WTC11 (cell line): Measurements from ENCODE around the gene C11orf52. TPM values are rescaled to one million over a fixed set of nuclear protein-coding genes. Genes with fewer than 3 reads are reported as not detected.
A peak's percentile ranks its signal among the peaks of the same experiment; 100 is the strongest.

Experiments used
- ATAC-seq: fragments of 200-7000 bp; cut with Tn5 transposase; 2 replicates; pipeline ENCODE4 v1.10.0; 2021; ENCODE audit warnings: mild to moderate bottlenecking, moderate library complexity
- CTCF ChIA-PET: fragments of 300-600 bp; sonication (Branson Sonifier 250); formaldehyde crosslinking; loops from one replicate; lab custom pipeline; 2021; ENCODE audit warnings: antibody characterized with exemption; lab: Charles Lee
- POLR2A ChIA-PET: fragments of 350-600 bp; sonication (Branson Sonifier 250); formaldehyde crosslinking; loops from one replicate; lab custom pipeline; 2021; ENCODE audit warnings: antibody characterized with exemption; lab: Charles Lee
- DNase-seq: peaks from one replicate; pipeline ENCODE4 v3.0.0; 2021; ENCODE audit warnings: low spot score
- H3K27ac Mint-ChIP-seq: 2 replicates; pipeline ENCODE4 v1.8.0; 2021; ENCODE audit warnings: mixed read lengths
- H3K27me3 Mint-ChIP-seq: 2 replicates; pipeline ENCODE4 v1.8.0; 2021; ENCODE audit warnings: low read depth, mild to moderate bottlenecking, moderate library complexity, mixed read lengths
- H3K36me3 Mint-ChIP-seq: 2 replicates; pipeline ENCODE4 v1.8.0; 2021; ENCODE audit warnings: mixed read lengths
- H3K4me1 Mint-ChIP-seq: 2 replicates; pipeline ENCODE4 v1.8.0; 2022; ENCODE audit warnings: mixed read lengths
- H3K4me3 Mint-ChIP-seq: 2 replicates; pipeline ENCODE4 v1.8.0; 2021; ENCODE audit warnings: mild to moderate bottlenecking, moderate library complexity, mixed read lengths
- H3K9me3 Mint-ChIP-seq: 2 replicates; pipeline ENCODE4 v1.8.0; 2021; ENCODE audit warnings: mixed read lengths
- ATF6 ChIP-seq: sonication (generic); formaldehyde crosslinking; IDR thresholded peaks from 2 replicates; pipeline ENCODE4 v1.8.1; 2023; ENCODE audit warnings: mild to moderate bottlenecking, missing genetic modification reagents
- E2F1 ChIP-seq: sonication (generic); formaldehyde crosslinking; IDR thresholded peaks from 2 replicates; pipeline ENCODE4 v1.8.0; 2022; ENCODE audit warnings: mild to moderate bottlenecking, missing genetic modification reagents
- EMX1 ChIP-seq: fragments of 250-450 bp; sonication (Bioruptor Pico); IDR thresholded peaks from 2 replicates; pipeline ENCODE4 v1.8.0; 2021; ENCODE audit warnings: mild to moderate bottlenecking
- FOXJ3 ChIP-seq: sonication (generic); formaldehyde crosslinking; IDR thresholded peaks from 2 replicates; pipeline ENCODE4 v1.9.0; 2021; ENCODE audit warnings: missing genetic modification reagents, mild to moderate bottlenecking, borderline replicate concordance
- FOXK1 ChIP-seq: sonication (generic); formaldehyde crosslinking; IDR thresholded peaks from 2 replicates; pipeline ENCODE4 v1.8.0; 2022; ENCODE audit warnings: mild to moderate bottlenecking, moderate library complexity, missing genetic modification reagents
- GABPB1 ChIP-seq: sonication (generic); formaldehyde crosslinking; IDR thresholded peaks from 2 replicates; pipeline ENCODE4 v1.8.1; 2023; ENCODE audit warnings: mild to moderate bottlenecking, missing genetic modification reagents
- MYBL2 ChIP-seq: sonication (generic); formaldehyde crosslinking; IDR thresholded peaks from 2 replicates; pipeline ENCODE4 v1.8.1; 2023; ENCODE audit warnings: mild to moderate bottlenecking, moderate library complexity, missing genetic modification reagents
- NR1H2 ChIP-seq: sonication (generic); formaldehyde crosslinking; IDR thresholded peaks from 2 replicates; pipeline ENCODE4 v1.9.0; 2021; ENCODE audit warnings: mild to moderate bottlenecking, moderate library complexity, missing genetic modification reagents
- RORB ChIP-seq: fragments of 250-450 bp; sonication (Bioruptor Pico); IDR thresholded peaks from 2 replicates; pipeline ENCODE4 v1.9.0; 2021; ENCODE audit warnings: mild to moderate bottlenecking
- SMAD3 ChIP-seq: sonication (generic); formaldehyde crosslinking; IDR thresholded peaks from 2 replicates; pipeline ENCODE4 v1.8.0; 2022; ENCODE audit warnings: missing genetic modification reagents, mild to moderate bottlenecking, borderline replicate concordance
- SMAD4 ChIP-seq: sonication (generic); formaldehyde crosslinking; IDR thresholded peaks from 2 replicates; pipeline ENCODE4 v1.8.0; 2022; ENCODE audit warnings: mild to moderate bottlenecking, missing genetic modification reagents
- TP53 ChIP-seq: sonication (generic); formaldehyde crosslinking; IDR thresholded peaks from 2 replicates; pipeline ENCODE4 v1.8.1; 2023; ENCODE audit warnings: mild to moderate bottlenecking, missing genetic modification reagents
- ZNF121 ChIP-seq: sonication (generic); formaldehyde crosslinking; IDR thresholded peaks from 2 replicates; pipeline ENCODE4 v1.8.0; 2023; ENCODE audit warnings: missing genetic modification reagents
- ZNF232 ChIP-seq: sonication (generic); formaldehyde crosslinking; IDR thresholded peaks from 2 replicates; pipeline ENCODE4 v1.8.0; 2022; ENCODE audit warnings: mild to moderate bottlenecking, missing genetic modification reagents
- ZNF425 ChIP-seq: fragments of 250-450 bp; sonication (Bioruptor Pico); conservative IDR thresholded peaks from 2 replicates; pipeline ENCODE4 v1.9.0; 2021; ENCODE audit warnings: mild to moderate bottlenecking
- ZNF532 ChIP-seq: fragments of 250-450 bp; sonication (Bioruptor Pico); IDR thresholded peaks from 2 replicates; pipeline ENCODE4 v1.9.0; 2021; ENCODE audit warnings: mild to moderate bottlenecking, borderline replicate concordance
- ZSCAN18 ChIP-seq: fragments of 250-450 bp; sonication (Bioruptor Pico); IDR thresholded peaks from 2 replicates; pipeline ENCODE4 v2.1.2; 2022; ENCODE audit warnings: mild to moderate bottlenecking, moderate library complexity
- total RNA-seq: library from RNA; stranded (reverse); gene quantifications from 3 replicates; pipeline ENCODE4 v1.2.3, GENCODE V29; 2021

Gene C11orf52
- total RNA-seq, 1 experiment from 2014 or later: 2.1 TPM

GRCh38 chr11:111944139-111944538 lies 25.4 kb downstream of the C11orf52 start:
- Mint-ChIP-seq H3K27ac (peak overlapping the region; percentile 45; the same call in 1 of the 2 replicates), H3K27me3 (no peaks in the 10 kb centered on the region; the same call in 1 of the 2 replicates), H3K9me3 (no peaks in the 10 kb centered on the region), H3K4me3 (no peak overlapping the region), H3K36me3 (0 out of 2 replicates have a peak, but pooled peaks cover 2% of the 10 kb centered on the region), H3K4me1 (peaks cover 23% of the 10 kb centered on the region)
- POLR2A ChIA-PET: interaction anchor here (0.5 to 1.0 kb wide), 2 partner anchors 33 to 72 kb away, joined by 3 to 4 read pairs; no protein-coding TSS in a partner anchor
- CTCF ChIA-PET: interaction anchor here (2.0 to 3.2 kb wide), 2 partner anchors 12 to 38 kb away, joined by 12 to 21 read pairs; no protein-coding TSS in a partner anchor
- DNase-seq: no peak
- TF ChIP-seq MYBL2 (CRISPR knock-in tag) (no peak), ZSCAN18 (CRISPR knock-in tag) (no peak)
- ATAC-seq: peak; percentile 78

- H3K4me3 Mint-ChIP-seq: no peak overlapping the region
- no peaks in the 10 kb centered on the region for H3K9me3 Mint-ChIP-seq
- H3K36me3 Mint-ChIP-seq: 0 out of 2 replicates have a peak, but pooled peaks cover 2% of the 10 kb centered on the region
- no peak overlapping the region for H3K27ac Mint-ChIP-seq
- peaks cover 23% of the 10 kb centered on the region for H3K4me1 Mint-ChIP-seq
- ChIA-PET POLR2A (interaction anchor here (0.5 kb wide), 1 partner anchor 73 kb away, joined by 4 read pairs; no protein-coding TSS in a partner anchor), CTCF (interaction anchor here (1.4 to 3.2 kb wide), 3 partner anchors 13 to 336 kb away, joined by 5 to 21 read pairs (median 12); no protein-coding TSS in a partner anchor)
- no peak for TF ChIP-seq EMX1 (CRISPR knock-in tag)
- TF ChIP-seq FOXK1: no peak
- TF ChIP-seq ATF6 (CRISPR knock-in tag): no peak
- TF ChIP-seq SMAD4 (CRISPR knock-in tag): no peak
- H3K27me3 Mint-ChIP-seq: no peaks in the 10 kb centered on the region; the same call in 1 of the 2 replicates
- DNase-seq: no peak
- no peak for ATAC-seq
These were observed 25.9 kb downstream of the C11orf52 start for GRCh38 chr11:111944651-111945051.

GRCh38 chr11:111945198-111945597 lies 26.5 kb downstream of the C11orf52 start:
- Mint-ChIP-seq H3K4me3 (no peak overlapping the region), H3K36me3 (0 out of 2 replicates have a peak, but pooled peaks cover 2% of the 10 kb centered on the region), H3K4me1 (peaks cover 23% of the 10 kb centered on the region), H3K9me3 (no peaks in the 10 kb centered on the region), H3K27me3 (no peaks in the 10 kb centered on the region; the same call in 1 of the 2 replicates), H3K27ac (no peak overlapping the region)
- TF ChIP-seq ZNF425 (CRISPR knock-in tag): no peak
- TF ChIP-seq SMAD3 (CRISPR knock-in tag): no peak
- no peak for DNase-seq
- POLR2A ChIA-PET: interaction anchor here (0.6 kb wide), 1 partner anchor 21 kb away, joined by 3 read pairs; no protein-coding TSS in a partner anchor
- ATAC-seq: no peak
- CTCF ChIA-PET: interaction anchor here (1.1 to 3.2 kb wide), 3 partner anchors 13 to 335 kb away, joined by 3 to 21 read pairs (median 5); no protein-coding TSS in a partner anchor

- Mint-ChIP-seq H3K27me3 (no peaks in the 10 kb centered on the region; the same call in 1 of the 2 replicates), H3K9me3 (peaks cover 4% of the 10 kb centered on the region; the same call in 1 of the 2 replicates), H3K4me3 (no peak overlapping the region), H3K36me3 (0 out of 2 replicates have a peak, but pooled peaks cover 7% of the 10 kb centered on the region), H3K4me1 (peaks cover 19% of the 10 kb centered on the region), H3K27ac (no peak overlapping the region)
- ATAC-seq (no peak), DNase-seq (no peak)
- CTCF ChIA-PET: interaction anchor here (0.6 to 1.1 kb wide), 3 partner anchors 12 to 35 kb away, joined by 3 read pairs; no protein-coding TSS in a partner anchor
- POLR2A ChIA-PET: no interaction called here
- no peak for TF ChIP-seq ZNF532 (CRISPR knock-in tag)
- no peak for TF ChIP-seq GABPB1
- TF ChIP-seq ZNF232 (CRISPR knock-in tag): no peak
- no peak for TF ChIP-seq FOXJ3 (CRISPR knock-in tag)
- TF ChIP-seq RORB (CRISPR knock-in tag): no peak
- TF ChIP-seq E2F1 (CRISPR knock-in tag): no peak
- TF ChIP-seq NR1H2 (CRISPR knock-in tag): no peak
- TF ChIP-seq ZNF121 (CRISPR knock-in tag): no peak
- no peak for TF ChIP-seq TP53 (CRISPR knock-in tag)
These were observed 27.8 kb downstream of the C11orf52 start for GRCh38 chr11:111946499-111946898.
